SKM-1 treated with dmso at 0.1 percent for 144 hours (cell line): Measurements from ENCODE around the gene CCDC175.

Source experiments
- DNase-seq: peaks from one replicate; lab custom pipeline; 2025; ENCODE audit not compliant: unreplicated experiment; lab: John Stamatoyannopoulos, UW

Gene CCDC175

GRCh38 chr14:59576332-59577294 lies at the start of gene CCDC175:
TSS of gene CCDC175 (minus strand) at chr14:59576812. CDS start at chr14:59576775, 37 bp downstream.
- peak; percentile 77 for DNase-seq

DNA sequence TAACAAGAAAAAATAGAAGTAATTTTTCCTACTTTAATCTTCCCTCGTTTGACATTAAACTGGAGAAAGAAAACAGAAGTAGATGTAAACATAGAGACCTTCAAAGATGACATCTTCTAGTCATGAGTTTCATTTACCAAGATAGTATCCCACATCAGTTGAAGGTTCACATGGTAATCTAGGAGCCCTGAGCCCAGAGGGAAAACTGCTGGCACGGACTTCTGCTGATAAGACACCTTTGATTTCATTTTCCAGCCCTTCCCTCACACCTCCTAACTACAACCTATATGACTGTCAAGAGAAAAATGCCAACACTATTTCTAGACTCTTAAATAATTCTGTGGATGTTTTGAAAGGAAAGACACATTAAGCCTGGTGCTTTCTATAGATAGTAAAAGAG lies 46.0 kb upstream of the CCDC175 start:
- DNase-seq, result no peak

GRCh38 chr14:59619061-59619460 lies 42.4 kb upstream of the CCDC175 start:
- DNase-seq, result no peak

DNA sequence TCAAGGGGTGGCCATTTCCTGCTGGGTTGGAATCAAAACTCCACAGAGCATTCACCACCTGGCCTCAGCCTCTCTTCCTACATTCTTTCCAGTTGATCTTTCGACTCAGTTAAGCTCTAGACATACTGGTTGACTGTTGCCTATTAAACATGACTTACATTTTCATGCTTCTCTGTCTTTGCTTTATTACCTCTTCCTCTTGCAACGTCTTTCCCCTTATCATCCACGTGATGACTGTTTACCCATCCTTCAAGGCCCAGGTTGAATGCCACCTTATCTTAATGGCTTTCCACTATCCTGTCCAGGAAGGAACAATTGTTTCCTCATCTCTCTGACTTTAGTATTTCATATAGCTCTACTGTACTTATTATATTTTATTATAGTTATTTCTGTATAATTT lies 24.4 kb upstream of the CCDC175 start:
- no peak for DNase-seq

DNA sequence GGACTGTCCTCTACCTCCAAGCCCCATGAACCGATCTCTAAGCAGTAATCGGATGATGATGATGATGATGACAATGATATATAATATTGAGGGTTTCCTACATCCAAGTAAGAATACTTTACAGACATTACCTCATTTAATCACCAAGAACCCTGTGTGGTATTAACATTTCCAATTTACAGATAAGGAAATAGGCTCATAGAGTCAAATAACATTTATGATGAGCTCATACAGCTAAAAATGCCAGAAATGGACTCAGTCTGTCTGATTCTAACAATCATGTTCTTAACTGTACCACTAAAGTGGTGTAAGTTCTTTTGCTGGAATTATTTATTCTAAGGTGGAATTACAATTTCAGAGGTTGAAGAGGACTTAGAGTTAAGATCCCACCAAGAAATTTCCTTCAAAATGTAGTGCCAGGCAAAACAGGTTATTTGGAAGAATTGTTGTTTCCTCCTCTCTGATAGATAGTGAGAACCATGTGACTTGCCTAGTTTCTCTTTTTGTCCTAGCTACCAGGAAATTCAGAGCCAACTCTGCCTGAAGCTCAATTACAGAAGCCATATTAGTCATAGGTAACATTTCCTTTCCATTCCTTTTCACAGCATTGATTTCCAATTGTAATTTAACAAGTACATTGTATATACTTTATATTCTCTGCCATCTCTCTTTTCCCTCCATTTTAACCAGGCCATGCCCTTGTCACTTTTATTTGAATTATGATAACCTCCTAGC lies 23.8 kb upstream of the CCDC175 start:
- no peak for DNase-seq

DNA sequence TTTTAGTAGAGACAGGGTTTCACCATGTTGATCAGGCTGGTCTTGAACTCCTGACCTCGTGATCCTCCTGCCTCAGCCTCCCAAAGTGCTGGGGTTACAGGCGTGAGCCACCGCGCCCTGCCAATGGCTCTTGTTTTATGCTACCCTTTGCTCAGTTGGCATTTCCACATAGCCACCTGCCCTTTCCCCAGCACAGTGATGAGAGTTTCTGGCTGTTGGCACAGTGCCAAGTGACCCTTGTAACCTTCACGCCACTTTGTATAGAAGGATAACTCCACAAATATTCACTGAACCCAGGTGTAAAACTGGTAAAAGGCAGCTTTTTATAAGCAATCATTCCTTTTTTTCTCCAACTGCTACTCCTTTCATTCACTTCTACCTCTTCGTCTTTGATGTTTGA lies 18.5 kb upstream of the CCDC175 start:
- no peak for DNase-seq

DNA sequence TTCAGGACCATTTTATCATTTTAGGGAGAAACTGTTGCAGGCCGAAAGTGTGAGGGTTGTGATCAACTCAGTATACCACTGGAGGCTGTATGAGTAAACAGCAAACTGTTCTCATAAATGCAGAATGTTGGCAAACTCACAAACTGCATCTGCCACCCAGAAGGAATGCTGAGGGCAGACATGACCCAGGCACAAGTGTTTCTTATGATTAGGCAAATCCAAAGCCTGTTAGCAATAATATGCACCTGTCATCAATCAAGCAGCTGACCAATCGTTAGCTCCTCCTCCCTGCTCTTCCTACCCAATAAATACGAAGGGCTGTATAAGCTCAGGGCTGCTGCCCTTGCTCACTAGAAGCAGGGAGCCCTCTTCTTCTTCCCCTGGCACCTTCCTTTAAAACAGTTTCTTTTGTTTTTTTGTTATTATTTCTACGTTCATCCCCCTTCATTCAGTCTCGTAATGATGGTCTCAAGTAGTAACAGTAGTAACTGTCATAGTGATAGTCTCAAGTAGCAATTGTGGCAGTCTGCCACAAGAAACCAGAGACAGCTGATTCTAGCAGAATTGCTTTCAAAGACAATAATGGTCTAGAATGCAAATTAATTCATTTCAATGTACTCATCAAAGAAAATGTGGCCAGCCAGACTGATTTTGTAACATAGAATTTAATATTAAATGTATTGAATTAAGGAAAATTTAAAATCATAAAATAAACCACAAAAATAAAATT lies 15.2 kb upstream of the CCDC175 start:
- DNase-seq, result no peak

- no peak for DNase-seq
These were observed 11.5 kb upstream of the CCDC175 start for GRCh38 chr14:59588101-59588500.

DNA sequence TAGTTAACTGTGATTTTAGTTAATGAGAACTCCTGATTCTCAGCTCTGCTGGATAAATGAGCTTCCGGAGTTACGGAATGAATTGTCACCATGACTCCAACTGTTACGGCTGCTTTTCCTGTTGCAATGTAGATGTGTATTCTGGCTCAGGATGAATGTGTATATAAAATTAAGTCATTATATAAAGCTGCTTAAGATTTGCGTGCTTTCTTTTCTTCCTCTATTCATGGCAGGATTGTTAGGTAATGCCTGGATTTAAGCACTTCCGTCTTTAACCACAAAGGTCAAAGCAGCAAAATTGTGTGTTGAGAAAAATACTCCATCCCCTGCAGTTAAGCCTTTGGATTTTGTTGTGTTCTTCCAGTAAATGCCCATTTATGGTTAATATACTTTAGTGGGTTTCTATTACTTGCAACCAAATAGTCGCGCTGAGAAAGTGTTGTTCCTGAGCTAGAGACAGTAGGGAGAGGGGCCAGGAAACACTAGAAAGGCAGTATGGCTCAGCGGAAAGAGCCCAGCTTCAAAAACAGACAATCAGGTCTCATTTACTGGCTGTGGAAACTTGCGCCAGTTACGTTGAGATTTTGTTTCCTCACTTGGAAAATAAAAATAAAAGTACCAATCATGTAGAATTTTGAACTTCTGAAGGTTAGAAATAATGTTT lies 9.4 kb upstream of the CCDC175 start:
- peak; percentile 17 for DNase-seq

GRCh38 chr14:59583755-59584154 lies 7.1 kb upstream of the CCDC175 start:
- no peak for DNase-seq

DNA sequence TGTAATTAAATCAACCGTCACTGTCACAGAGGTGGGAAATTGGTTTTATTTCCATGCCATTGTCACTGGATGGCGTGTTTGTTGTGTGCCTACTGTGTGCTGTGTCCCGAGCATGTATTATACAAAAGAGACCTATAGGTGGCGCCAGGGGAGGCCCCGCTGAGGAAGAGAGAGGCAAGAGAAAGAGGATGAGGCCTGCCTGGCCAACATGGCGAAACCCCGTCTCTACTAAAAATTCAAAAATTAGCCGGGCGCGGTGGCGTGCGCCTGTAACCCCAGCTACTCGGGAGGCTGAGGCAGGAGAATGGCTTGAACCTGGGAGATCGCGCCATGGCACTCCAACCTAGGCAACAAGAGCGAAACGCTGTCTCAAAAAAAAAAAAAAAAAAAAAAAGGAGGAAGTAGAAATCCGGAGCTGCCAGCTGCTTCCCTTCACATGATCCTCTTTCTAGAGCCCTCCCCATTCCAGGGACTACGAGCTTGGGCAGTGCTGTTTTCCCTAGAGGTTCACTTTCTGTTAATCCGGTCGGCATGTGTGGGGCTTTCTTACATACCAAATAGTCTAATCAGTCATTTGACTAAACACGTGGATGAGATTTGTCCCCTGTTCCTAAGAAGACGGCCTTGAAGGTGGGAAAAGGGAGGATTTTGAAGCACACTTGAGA lies 6.4 kb upstream of the CCDC175 start:
- DNase-seq, result peak; percentile 11

- no peak for DNase-seq
These were observed 5.5 kb upstream of the CCDC175 start for GRCh38 chr14:59582161-59582560.

DNA sequence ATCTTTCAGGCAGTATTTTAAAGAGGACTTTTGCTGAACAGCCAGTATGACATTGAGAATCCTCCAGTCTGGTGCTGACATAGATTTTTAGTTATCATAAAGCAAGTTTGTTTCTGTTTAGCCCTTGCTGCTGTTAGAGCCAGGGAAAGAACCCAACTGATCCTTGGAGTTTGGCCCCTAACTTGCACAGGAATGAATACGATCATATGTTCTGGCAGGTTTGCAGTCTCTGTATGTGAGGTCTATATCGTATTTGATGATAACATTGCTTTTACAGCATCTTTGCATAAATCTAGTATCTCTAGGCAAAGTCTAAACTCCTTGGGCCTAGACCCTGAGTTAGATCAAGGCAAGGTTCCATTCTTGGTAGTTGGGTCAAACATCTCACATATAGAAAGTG lies 4.3 kb upstream of the CCDC175 start:
- DNase-seq, result no peak

DNA sequence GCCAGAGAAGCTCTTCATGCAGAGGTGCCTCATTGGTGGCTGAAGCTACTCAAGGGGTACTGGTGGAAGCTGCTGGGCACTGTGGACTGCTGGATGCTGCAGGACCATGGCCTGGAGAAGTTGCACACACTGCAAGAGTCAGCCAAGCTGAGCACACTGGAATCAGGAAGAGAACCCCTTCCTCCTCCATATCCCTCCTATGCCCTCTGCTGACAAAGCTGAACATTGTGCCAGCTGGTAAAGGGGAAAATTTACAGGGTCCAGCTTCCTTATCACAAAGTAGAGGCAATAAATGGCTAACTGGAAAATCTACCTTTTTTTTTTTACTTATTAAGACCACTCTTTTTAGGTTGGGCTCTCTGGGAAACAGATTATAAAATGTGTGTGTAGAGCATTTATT lies 6.5 kb downstream of the CCDC175 start:
- no peak for DNase-seq

- DNase-seq, result no peak
These were observed 9.9 kb downstream of the CCDC175 start for GRCh38 chr14:59566725-59567124.

DNA sequence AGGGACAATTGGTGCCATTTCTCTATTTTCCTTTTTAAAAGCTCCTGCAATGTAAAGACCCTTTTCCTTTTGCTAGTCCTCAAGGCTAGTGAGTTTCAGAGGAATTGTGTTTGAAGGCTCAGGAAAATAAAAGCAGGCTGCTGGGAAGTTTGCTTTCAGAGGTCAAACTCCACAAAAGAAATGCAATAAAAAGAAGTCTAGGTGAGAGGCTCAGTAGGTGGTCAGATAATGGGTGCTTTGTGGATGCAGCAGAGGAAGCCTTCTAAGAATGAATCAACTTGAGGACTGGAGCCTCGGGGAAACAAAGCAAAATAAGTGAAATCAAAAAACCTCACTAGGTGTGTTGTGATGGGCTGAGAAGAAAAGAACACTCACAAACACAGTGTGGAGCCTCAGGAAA lies 10.3 kb downstream of the CCDC175 start:
- DNase-seq, result no peak

GRCh38 chr14:59565087-59565486 lies 11.5 kb downstream of the CCDC175 start:
- no peak for DNase-seq

DNA sequence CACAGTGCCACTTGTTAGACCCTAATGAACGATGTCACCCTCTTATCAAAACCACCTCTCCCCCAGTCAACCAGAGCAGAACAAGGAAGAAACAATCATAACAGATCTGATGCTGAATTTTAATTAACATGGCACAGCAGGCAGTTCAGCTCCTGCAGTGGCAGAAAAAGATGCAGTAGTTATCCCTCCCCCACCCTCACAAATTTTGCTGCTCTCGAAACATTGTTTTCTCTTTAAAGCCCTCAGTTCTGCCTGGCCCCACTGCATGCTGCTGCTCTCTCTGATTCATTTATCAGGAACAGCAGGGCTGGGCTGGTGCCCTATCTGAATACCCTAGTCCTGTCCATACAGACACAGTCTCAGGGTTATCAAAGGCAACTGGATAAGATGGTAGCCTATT lies 12.2 kb downstream of the CCDC175 start:
- no peak for DNase-seq

- no peak for DNase-seq
These were observed 29.3 kb downstream of the CCDC175 start for GRCh38 chr14:59547310-59547709.

DNA sequence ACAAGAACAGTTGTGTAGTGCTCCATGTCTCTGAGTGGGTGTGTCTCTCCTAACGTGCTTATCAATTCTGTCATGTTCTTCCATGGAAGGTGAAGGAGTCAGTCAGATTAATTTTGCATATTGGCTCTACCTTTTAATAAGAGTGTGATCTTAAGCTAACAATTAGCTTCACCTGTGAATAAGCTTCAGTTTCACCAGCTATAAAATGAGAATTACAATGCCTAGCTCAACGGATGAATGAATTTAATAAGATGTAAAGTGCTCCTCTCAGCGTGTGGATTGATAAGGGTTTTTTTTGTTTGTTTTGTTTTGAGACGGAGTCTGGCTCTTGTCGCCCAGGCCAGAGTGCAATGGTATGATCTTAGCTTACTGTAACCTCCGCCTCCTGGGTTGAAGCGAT lies 32.7 kb downstream of the CCDC175 start:
- DNase-seq, result no peak
